ENCODE measurements around the gene CLASP1.
"Not testable (repeated sequence)": the region's sequence is repeated elsewhere in the genome, so short reads cannot be mapped to it uniquely, and the experiment has no call there.

CLASP1 gene

DNA sequence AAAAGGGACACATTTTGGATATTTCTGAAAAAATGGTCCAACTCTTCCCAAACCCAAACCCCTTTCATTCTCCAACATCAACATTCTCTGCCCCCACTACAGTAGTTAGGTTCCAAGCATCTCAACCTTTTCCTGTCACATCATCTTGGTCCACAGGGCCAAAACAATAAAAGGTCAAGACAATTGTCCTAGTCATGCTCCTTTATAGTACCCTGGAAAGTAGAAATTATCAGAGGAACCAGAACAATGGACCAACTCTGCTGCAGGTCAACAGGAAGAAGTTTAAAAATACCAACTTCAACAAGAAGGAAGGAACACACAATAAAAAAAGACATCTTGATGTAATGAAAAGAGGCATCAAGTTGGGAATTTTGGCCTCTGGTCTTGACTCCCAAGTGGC lies 36.1 kb downstream of the CLASP1 start:
- no peak for DNase-seq

DNA sequence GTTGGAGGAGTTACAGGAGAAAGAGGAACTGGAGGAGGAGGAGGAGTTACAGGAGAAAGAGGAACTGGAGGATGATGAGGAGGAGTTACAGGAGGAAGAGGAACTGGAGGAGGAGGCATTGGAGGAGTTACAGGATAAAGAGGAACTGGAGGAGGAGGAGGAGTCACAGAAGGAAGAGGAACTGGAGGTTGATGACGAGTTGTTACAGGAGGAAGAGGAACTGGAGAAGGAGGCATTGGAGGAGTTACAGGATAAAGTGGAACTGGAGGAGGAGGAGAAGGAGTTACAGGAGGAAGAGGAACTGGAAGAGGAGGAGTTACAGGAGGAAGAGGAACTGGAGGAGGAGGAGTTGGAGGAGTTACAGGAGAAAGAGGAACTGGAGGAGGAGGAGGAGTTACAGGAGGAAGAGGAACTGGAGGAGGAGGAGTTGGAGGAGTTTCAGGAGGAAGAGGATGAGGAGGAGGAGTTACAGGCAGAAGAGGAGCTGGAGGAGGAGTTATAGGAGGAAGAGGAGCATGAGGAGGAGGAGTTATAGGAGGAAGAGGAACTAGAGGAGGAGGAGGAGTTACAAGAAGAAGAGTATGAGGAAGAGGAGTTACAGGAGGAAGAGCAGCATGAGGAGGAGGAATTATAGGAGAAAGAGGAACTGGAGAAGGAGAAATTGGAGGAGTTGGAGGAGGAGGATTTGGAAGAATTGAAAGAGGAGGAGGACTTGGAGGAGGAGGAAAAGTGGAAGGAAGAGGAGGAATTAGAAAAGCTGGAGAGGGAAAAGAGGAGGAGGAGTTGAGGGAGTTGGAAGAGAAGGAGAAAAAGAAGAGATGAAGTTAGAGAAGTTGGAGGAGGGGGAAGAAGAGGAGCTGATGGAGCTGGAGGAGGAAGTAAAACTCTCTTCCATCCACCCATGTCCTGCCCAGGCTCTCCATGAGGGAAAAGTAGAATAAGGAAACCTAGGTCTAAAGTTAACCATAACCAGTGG lies 37.2 kb downstream of the CLASP1 start:
- DNase-seq, result no peak

DNA sequence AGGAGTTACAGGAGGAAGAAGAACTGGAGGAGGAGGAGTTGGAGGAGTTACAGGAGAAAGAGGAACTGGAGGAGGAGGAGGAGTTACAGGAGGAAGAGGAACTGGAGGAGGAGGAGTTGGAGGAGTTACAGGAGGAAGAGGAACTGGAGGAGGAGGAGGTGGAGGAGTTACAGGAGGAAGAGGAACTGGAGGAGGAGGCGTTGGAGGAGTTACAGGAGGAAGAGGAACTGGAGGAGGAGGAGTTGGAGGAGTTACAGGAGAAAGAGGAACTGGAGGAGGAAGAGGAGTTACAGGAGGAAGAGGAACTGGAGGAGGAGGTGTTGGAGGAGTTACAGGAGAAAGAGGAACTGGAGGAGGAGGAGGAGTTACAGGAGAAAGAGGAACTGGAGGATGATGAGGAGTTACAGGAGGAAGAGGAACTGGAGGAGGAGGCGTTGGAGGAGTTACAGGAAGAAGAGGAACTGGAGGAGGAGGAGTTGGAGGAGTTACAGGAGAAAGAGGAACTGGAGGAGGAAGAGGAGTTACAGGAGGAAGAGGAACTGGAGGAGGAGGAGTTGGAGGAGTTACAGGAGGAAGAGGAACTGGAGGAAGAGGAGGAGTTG lies 38.1 kb downstream of the CLASP1 start:
- not testable (repeated sequence) for DNase-seq

DNA sequence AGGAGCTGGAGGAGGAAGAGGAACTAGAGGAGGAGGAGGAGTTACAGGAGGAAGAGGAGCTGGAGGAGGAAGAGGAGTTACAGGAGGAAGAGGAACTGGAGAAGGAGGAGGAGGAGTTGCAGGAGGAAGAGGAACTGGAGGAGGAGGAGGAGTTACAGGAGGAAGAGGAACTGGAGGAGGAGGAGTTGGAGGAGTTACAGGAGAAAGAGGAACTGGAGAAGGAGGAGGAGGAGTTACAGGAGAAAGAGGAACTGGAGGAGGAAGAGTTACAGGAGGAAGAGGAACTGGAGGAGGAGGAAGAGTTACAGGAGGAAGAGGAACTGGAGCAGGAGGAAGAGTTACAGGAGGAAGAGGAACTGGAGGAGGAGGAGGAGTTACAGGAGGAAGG lies 38.8 kb downstream of the CLASP1 start:
- DNase-seq, result not testable (repeated sequence)

DNA sequence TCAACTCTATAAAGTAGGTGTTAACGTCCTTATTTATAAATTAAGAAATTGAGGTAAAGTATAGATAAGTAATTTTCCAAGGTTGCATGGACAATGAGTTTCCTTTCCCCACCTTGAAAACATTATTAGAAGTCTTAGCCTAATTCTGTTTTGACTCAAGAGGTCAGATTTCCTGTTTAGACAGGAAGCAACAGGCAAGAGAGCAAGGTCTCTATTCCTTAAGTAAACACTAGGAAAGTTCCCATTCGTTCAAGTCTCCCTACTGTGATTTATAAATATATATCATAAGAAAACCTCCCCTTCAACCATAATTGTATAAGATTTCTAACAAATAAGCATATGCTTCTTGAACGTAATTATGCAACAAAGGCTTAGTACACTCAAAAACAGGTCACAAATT lies 40.3 kb downstream of the CLASP1 start:
- DNase-seq, result no peak

DNA sequence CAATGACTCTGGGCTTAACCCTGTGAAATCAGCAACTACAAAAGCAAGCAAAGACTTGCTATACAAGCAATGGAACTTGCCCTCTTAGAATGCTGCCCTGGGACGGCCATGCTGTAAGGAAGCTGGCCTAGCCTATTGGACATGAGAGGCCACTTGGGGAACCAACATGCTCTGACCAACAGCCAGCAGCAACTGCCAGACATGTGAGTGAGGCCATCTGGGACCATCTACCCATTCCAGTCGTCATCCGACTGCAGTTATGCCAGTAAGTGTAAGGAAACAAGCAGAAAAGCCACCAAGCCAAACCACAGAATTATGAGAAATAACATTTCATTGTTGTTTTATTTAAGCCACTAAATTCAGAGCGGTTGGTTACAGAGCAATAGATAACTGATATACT lies 40.9 kb downstream of the CLASP1 start:
- DNase-seq, result no peak

DNA sequence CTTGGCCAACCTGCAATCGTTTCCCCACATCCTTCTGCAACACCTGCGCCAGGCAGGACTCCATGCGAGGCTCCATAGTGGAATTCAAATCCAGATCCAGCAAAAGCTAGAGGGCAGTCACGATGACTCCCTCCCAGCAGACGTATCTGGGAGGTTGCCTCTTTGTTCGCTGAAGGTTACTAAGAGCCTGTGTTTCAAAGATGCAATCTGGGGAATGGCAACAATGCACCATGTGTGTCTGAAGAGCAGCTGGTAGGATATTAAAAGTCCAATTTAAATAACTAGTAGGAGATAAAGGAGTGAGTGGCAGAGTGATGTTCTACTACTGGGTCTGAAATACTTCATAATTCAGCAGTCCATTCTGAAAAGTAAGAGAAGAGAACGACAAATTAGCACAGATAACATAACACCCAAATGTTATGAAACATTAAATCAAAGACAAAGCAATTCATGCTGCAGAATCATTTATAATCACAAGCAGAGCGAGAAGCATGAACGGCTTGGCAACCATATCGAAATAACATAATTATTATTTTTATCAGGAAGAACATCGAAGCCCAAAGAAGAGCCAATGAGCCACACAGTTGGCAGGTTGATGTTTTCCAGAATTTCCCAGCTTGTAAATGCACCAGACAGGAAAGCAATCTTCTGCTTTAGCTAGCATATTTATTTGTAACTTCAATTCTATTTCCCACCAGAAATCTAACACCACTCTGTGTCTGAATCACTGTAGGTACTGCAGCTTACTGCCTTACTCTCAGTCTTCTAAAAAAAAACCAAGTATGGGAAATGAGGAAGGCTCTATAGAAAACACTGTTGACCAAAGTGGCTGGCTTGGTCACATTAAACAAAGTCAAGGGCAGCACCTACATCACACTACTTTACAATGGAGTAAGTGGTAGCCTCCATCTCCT lies 43.2 kb downstream of the CLASP1 start:
- no peak for DNase-seq

DNA sequence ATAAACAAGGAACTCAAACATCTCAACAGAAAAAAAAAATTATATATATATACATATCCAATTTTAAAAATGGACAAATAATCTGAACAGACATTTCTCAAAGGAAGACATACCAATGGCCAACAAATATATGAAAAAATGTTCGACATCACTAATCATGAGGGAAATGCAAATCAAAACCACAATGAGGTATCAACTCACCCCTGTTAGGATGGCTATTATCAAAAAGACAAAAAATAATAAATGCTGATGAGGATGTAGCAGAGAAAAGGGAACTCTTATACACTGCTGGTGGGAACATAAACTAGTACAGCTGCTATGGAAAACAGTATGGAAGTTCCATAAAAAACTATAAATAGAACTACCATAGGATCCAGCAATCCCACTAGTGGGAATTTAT lies 46.1 kb downstream of the CLASP1 start:
- DNase-seq, result no peak

DNA sequence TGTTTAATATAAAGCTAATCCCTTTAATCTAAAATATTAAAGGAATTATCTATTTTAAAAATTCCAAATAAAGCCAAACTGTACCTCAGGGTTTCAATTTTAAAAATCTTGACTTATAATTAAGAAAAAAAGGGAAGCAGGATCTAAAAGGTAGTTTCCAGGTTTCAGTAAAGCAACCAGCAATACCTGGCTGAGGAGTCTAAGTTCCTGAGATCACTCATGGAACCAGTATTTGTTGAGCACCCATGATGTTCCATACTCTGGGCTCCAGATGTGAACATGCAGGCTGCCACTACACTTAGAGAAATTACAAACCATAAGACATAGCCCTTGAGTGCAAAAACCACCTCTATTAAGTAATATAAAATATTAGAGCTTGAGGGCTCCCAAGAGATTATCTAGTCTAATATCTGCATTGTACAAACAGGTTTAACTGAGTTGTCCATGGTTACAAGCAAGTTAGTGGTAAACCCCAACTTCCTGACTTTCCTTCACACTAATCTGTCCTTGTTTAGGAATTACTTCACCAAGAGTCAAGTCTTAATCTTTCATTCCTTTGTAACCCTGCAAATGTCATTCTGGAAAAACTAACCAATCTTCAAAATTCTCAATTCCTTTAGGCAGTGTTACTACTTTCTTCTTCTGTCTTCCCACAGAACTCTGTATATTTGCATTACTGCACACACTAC lies 49.2 kb downstream of the CLASP1 start:
- no peak for DNase-seq

DNA sequence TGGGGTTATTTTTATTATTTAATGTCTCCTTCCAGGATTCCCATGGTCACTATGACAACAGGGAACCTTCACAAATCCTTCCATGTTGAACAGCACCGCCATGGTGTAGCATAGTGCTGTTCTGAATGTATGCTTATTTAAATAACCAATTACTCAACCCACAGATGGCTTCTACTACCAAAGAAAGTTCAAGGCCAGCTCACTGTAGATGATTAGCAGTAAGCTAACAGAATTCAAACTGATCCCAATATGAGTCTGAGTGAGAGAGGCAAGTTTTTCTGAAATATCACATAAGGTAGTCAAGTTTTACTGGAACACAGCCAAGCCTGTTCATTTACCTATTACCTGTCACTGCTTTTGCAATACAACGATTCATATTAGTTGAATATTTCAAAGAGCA lies 51.2 kb downstream of the CLASP1 start:
- DNase-seq, result no peak

DNA sequence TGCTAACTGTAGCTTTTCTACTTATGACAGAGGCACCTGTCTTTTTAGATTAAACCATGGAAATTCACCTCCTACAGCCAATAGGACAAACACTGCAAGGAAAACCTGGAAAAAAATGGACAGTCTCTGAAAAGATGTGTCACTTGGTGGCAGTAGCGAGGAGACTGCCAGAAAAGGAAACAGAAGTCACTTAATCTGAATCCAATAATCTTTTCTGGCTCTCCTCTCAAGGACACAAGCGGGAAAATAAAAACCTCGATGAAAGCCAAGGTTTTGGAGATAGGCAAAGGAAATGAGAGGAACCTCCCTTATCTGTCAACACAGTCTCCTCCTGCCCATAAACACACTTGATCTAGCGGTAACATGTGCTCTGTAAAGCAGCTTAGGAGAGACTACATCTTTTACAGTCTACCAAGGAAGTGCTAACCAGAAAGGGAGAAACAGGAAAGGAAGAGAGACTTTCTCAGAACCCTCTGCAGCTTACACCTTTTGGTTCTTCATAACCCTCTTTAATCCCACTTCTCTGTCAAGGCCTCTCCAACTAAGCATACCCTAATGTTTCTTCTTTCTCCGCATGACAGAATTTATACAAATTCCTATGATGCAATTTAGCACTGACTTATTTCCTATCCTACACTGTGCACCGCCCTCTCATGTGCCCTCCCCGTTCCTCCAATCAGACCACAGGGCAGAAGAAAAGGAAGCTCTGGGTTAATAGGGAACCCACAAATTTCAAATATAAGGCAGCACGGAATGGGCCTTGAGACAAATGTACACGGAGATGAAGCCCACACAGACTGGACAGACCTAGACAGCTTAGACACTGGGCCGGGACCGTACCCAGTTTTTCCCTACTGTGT lies 52.8 kb downstream of the CLASP1 start:
- peak; percentile 83 for DNase-seq

DNA sequence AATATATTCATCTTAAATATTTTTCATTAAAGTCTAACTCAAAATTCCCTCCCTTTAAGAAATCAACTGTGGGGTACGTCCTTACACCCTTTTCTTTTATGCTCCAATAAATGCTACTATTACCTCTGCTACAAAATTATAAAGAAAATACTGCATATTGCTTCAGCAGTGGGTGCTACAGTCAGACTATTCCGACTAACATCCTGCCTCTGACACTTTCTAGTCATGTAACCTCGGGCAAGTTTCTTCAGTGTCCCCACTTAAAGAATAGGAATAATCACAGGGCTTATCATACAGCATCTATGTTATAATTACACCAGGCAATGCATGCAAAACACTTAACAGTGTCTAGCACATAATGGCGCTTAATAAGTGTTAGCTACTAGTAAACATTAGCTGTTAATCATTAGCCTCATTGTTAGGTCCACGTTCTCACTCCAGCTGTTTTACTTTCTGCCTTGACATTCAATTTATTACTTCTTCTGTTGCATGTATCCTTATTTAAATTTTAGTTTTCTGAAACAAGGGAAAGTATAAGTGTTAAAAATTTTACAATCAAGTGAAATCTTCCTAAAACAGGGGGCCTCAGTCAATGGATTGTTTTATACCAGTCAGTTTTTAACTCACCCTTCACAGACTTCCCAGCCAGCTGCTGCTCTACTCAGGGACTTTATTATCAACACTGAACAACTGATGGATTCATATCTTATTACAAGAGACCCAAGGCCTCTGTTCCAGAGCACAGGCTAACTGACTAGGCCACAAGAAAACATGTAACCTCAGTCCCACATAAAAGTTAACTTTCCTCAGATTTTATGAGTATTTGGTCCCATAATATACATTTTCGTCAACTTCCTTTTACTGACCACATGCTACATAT lies 54.0 kb downstream of the CLASP1 start:
- no peak for DNase-seq

DNA sequence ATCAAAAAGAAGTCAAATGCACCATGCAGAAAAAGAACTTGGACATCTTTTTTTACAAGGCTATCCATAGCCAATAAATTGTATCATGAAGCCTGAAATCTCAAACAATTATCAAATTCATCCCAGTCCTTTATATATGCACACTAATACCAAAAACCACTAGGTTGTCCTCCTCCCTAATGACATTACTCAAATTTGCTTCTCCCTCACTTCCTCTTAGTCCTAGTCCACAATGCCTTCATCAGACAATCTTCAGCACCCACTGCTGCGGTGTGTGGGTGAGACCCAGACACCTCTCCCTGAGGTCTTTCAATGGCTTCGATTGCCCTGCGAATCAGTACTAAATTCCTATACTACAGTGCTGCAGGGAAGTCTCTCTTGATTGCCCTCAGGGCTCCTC lies 58.1 kb downstream of the CLASP1 start:
- no peak for DNase-seq

DNA sequence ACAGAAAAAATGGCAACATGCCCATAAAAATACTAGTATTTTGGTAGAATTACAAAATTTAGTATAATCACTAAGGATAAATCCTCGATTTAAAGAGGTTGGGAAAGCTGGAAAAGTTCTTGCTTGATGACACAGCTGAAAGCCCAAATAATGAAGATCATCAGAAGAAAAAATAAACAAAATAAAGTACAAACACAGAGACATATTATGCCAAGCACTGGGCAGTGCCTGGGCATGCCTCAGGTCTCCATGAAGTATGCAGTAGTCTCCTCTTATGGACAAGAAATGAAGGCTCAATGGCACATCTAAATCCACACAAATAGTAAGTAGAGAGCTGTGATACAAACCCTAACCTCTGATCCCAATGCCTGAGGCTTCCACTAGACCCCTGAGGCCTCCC lies 60.9 kb downstream of the CLASP1 start:
- no peak for DNase-seq

DNA sequence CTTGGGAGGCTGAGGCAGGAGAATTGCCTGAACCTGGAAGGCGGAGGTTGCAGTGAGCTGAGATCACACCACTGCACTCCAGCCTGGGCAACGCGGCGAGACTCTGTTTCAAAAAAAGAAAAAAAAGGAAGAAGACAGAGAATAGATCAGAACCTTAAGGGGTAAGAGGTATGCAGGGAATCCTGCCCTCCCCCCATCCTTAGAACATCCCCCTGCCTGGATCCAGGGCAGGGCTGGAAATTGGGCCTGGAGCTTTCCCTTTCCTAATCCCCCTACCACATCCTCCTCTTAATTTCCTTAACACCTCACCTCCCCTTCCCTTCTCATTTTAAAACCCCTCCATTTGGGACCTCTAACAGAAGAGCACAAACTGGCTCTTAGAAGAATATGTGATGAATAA lies 62.1 kb downstream of the CLASP1 start:
- DNase-seq, result no peak

DNA sequence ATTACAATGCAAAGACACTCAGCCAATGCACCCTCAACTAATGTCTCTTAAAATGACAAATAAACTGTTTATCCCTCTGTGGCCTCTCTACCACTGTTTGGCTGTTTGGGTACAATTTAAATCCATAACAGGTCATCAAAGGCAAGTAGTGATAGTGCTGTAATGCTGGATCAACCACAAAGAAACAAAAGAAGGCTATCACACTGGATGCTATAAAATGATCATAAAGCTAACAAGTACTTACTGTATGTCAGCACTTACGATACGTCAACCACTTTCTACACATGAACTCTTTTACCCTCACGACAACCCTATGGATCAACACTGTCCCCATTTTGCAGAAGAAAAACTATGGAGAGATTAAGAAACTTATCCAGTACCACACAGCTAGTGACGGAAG lies 64.5 kb downstream of the CLASP1 start:
- DNase-seq, result no peak

DNA sequence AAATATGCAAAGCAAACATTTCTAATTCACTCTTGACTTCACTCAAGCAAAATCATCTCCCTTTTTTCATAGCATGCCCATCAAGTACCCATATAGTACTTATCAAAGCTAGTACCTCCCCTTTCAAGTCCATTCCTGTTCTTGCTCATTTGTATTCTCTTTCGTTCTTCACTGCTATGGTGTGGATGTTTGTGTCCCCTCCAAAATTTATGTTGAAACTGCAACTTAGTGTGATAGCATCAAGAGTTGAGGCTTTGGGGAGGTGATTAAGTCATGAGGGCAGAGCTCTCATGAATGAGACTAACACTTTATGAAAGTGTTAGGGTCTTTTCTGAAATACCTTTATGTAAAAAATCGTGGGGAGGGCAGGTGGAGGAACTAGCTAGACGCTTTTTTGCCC lies 65.7 kb downstream of the CLASP1 start:
- DNase-seq, result no peak

DNA sequence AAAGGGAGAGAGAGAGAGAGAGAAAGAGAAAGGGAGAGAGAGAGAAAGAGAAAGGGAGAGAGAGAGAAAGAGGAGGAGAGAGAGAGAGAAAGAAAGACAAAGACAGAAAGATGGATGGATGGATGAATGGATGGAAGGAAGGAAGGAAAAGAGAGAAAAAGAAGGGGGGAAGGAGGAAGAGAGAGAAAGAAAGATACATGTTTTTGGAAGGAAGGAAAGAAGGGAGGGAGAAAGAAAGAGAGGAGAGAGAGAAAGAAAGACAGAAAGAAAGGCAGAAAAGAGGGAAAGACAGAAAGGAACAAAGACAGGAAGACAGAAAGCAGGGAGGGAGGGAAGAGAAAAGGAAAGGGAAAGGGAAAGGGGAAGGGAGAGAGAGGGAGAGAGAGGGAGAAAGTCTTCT lies 67.0 kb downstream of the CLASP1 start:
- no peak for DNase-seq

DNA sequence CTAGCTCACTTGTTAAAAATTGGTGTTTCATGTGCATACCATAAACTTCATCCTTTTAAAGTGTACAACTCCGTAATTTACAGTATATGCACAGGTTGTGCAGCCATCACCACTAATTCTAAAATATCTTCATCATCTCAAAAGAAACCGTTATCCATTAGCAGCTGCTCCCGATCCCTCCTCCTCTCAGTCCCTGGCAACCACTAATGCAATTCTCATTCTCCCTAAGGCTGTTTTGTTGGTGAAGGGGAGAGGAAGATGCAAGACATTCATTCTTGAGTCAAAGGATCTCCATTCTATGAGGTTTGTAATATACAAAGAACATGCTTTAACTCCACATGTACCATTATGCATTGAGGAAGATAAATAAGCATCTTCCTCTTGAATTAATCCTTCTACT lies 70.0 kb downstream of the CLASP1 start:
- DNase-seq, result peak; percentile 54

DNA sequence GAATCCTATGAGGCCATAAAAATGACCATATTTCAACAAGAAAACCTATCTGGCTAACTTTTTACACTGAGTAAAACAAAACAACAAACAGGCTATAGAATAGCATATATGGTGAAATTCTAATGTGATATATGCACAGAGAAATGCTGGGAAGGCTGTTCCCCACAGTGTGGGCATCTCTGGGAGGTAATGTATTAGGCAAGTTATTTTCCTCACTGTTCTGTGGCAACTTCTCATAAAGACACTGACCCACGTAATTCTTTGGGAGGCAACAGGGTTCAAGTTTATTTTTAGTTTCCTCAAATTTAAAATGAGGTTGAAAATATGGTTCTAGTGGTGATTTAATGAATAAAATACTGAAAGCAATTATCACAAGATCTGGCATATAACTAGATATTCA lies 71.9 kb downstream of the CLASP1 start:
- no peak for DNase-seq

DNA sequence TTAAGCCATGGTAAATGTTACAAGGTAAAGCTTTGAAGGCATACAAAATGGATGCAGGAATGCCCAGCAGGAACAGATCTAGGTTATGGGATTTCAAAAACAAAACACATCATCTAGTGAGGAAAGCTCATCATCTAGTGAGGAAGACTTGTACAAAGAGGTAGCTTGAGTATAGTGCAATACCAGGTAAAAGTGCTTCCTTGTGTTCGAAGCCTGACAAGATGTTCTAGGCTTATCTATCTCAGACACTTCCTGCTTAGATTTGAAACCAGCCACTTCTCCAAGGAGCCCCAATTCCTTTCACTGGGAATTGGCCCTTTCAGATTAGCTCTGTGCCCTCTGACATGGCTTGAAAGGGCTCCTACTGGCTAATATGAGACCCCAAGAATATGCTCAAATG lies 73.0 kb downstream of the CLASP1 start:
- DNase-seq, result no peak
